ENCODE measurements around the gene ZNF410.
"Not testable (repeated sequence)": the region's sequence is repeated elsewhere in the genome, so short reads cannot be mapped to it uniquely, and the experiment has no call there.

The ZNF410 gene, protein sequence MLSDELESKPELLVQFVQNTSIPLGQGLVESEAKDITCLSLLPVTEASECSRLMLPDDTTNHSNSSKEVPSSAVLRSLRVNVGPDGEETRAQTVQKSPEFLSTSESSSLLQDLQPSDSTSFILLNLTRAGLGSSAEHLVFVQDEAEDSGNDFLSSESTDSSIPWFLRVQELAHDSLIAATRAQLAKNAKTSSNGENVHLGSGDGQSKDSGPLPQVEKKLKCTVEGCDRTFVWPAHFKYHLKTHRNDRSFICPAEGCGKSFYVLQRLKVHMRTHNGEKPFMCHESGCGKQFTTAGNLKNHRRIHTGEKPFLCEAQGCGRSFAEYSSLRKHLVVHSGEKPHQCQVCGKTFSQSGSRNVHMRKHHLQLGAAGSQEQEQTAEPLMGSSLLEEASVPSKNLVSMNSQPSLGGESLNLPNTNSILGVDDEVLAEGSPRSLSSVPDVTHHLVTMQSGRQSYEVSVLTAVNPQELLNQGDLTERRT

DNA sequence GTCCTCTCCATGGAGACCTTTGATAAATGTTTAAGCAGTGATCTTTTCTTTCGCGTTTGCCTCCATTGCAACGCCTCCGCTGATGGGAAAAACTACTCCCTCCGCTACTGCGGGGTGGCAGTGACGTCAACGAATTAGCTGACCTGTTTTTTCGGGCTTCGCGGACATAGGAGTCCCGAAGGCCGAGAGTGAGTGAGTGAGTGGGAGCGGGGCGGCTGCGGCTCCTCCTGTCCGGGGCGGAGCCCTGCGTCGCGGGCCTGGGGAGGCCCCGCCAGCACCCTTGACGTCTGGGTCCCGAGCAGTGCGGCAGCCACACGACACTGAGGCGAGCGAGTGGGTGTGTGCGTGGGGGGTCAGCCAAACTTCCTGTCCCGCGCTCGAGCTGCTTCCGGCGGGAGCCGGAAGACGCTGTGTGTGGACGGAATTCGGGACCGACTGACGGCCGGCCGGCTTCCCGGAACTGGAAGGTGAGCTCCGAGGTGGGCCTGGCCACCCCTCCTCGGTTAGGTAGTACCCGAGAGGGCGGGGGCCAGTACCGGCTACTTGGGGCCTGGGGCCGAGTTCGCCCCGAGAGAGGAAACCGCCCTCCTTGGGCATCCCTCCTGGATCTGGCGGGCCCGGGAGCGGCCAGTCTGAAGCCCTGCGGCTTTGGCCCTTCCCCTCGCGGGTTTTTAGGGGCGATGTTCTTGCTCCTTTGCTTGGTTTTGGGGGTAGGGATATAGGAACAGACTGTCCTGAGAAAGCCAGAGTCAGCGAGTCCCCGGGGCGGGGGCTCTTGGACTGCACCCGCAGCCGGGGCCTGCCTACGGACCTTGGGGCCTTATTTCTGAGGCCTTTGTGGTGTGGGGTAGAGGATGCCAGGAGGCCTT lies at the start of gene ZNF410:
ZNF410 (plus strand) TSS at position 411 of the 869 bp plus-strand sequence. CDS start 5,317 bp downstream, outside the sequence.
- TF ChIP-seq, protein P1, sequence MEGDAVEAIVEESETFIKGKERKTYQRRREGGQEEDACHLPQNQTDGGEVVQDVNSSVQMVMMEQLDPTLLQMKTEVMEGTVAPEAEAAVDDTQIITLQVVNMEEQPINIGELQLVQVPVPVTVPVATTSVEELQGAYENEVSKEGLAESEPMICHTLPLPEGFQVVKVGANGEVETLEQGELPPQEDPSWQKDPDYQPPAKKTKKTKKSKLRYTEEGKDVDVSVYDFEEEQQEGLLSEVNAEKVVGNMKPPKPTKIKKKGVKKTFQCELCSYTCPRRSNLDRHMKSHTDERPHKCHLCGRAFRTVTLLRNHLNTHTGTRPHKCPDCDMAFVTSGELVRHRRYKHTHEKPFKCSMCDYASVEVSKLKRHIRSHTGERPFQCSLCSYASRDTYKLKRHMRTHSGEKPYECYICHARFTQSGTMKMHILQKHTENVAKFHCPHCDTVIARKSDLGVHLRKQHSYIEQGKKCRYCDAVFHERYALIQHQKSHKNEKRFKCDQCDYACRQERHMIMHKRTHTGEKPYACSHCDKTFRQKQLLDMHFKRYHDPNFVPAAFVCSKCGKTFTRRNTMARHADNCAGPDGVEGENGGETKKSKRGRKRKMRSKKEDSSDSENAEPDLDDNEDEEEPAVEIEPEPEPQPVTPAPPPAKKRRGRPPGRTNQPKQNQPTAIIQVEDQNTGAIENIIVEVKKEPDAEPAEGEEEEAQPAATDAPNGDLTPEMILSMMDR (conservative IDR thresholded peaks at IDR 0.05; ENCODE audit: low read depth, low read length) = no peak
- peak within 1 kb of the TSS; percentile 87 for H3K4me3 ChIP-seq (ENCODE audit: low read depth, low read length)
- peak; percentile 97 for DNase-seq (ENCODE audit: low read depth)

DNA sequence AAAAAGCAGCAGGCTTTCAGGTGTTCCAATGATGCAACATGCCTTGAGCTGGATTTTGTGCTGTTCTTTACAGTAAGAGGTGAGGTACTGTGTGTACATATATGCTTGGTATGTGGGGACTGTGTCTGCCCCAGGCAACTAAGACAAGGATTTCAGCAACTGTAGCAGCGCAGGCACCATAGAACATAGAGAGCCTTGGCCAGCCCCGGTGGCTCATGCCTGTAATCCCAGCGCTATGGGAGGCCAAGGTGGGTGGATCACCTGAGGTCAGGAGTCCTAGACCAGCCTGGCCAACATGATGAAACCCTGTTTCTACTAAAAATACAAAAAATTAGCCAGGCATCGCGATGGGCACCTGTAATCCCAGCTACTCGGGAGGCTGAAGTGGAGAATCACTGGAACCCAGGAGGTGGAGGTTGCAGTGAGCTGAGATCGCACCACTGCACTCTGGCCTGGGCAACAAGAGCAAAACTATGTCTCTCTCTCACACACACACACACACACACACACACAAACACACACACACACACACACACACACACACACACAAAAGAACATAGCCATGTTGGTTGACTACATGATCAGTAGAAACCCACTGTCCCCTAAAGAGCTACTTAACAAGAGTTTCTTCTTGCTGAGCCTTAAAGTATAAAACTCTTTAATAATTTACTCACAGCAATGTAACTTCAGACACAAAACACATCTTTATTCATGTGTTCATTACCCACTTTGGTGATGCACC lies 48.2 kb upstream of the ZNF410 start:
- H3K4me3 ChIP-seq (ENCODE audit: low read depth, low read length); DNase-seq (ENCODE audit: low read depth): not testable (repeated sequence)

- TF ChIP-seq, protein P1 (conservative IDR thresholded peaks at IDR 0.05; ENCODE audit: low read depth, low read length) = no peak
- no peak overlapping the region for H3K4me3 ChIP-seq (ENCODE audit: low read depth, low read length)
- no peak for DNase-seq (ENCODE audit: low read depth)
Observed at GRCh38 chr14:73842201-73842600, 44.5 kb upstream of the ZNF410 start.

DNA sequence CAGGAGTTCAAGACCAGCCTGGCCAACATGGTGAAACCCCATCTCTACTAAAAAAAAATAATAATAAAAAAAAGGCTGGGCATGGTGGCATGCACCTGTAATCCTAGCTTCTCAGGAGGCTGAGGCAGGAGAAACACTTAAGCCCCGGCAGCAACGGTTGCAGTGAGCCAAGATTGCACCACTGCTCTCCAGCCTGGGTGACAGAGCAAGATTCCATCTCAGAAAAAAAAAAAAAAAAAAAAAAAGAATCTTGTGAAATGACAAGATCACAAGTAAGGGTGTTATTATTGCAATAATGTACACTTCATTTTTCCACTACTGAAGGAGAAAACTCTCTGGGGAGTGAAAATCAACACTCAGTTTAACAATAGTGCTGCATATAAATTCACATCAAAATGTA lies 43.8 kb upstream of the ZNF410 start:
- no peak for DNase-seq (ENCODE audit: low read depth)
- no peak overlapping the region for H3K4me3 ChIP-seq (ENCODE audit: low read depth, low read length)
- TF ChIP-seq, protein P1 (conservative IDR thresholded peaks at IDR 0.05; ENCODE audit: low read depth, low read length) = no peak

DNA sequence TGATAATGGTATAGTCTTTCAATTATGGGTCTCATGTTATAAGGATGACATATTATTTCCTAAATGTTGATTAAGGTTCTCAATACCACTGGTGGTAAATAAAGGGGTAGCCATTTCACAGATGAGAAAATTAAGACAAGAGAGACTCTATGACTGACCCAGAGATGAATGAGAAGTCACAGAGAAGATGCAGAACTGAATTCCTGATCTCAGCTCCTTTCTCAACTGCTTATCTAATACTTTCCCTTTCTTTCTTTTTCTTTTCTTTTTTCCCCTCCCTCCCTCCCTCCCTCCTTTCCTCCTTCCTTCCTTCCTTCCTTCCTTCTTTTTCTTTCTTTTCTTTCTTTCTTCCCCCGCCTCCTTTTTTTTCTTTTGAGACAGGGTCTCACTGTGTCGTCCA lies 43.4 kb upstream of the ZNF410 start:
- TF ChIP-seq, protein P1 (conservative IDR thresholded peaks at IDR 0.05; ENCODE audit: low read depth, low read length) = no peak
- no peak for DNase-seq (ENCODE audit: low read depth)

DNA sequence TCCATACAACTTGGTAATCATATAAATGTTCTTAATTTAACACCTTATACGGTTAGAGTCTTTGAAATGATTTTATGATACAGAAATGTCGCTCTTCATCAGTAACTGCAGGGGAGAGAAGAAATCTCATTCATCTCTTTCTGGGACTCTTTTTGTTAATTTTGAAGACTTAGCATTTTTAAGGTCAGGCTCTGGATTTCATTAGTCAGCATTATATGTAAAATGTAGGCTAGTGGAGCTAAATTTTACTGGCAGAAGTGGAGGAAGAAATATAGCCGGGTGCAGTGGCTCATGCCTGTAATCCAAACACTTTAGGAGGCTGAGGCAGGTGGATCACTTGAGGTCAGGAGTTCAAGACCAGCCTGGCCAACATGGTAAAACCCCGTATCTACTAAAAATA lies 39.7 kb upstream of the ZNF410 start:
- no peak for DNase-seq (ENCODE audit: low read depth)
- TF ChIP-seq, protein P1 (conservative IDR thresholded peaks at IDR 0.05; ENCODE audit: low read depth, low read length) = no peak
- no peak overlapping the region for H3K4me3 ChIP-seq (ENCODE audit: low read depth, low read length)

More for the DNA sequence above, 43.4 kb upstream of the ZNF410 start:
- H3K4me3 ChIP-seq (ENCODE audit: low read depth, low read length) = no peak overlapping the region

GRCh38 chr14:73851000-73851399 lies 35.7 kb upstream of the ZNF410 start:
- TF ChIP-seq, protein P1 (conservative IDR thresholded peaks at IDR 0.05; ENCODE audit: low read depth, low read length) = no peak
- no peak for DNase-seq (ENCODE audit: low read depth)
- peak overlapping the region; percentile 71 for H3K4me3 ChIP-seq (ENCODE audit: low read depth, low read length)

Measured in choroid plexus epithelial cell (primary cell).